Smooth muscle cell (in vitro differentiated cells): ENCODE data around the gene PLXNA4. TPM values are rescaled to one million over a fixed set of nuclear protein-coding genes. Genes with fewer than 3 reads are reported as not detected.

Source experiments
- DNase-seq: peaks from one replicate; lab custom pipeline; 2025; ENCODE audit not compliant: unreplicated experiment; lab: John Stamatoyannopoulos, UW
- H2AFZ ChIP-seq: fragments of 200-600 bp; sonication (generic); 2 replicates; pipeline ENCODE4 v1.6.0; 2016; ENCODE audit warnings: antibody characterized with exemption, low read depth, mild to moderate bottlenecking
- H3F3A ChIP-seq: fragments of 200-600 bp; sonication (generic); 2 replicates; pipeline ENCODE4 v1.6.0; 2017; ENCODE audit warnings: antibody characterized with exemption, low read depth
- H3K27ac ChIP-seq: fragments of 200-600 bp; sonication (generic); 2 replicates; pipeline ENCODE4 v1.5.1; 2016; ENCODE audit warnings: low read depth, mild to moderate bottlenecking
- H3K27me3 ChIP-seq: fragments of 200-600 bp; sonication (generic); 2 replicates; pipeline ENCODE4 v1.6.1; 2016; ENCODE audit warnings: low read depth, mild to moderate bottlenecking
- H3K36me3 ChIP-seq: fragments of 200-600 bp; sonication (generic); 2 replicates; pipeline ENCODE4 v1.5.1; 2016; ENCODE audit warnings: low read depth
- H3K4me1 ChIP-seq: fragments of 200-600 bp; sonication (generic); 2 replicates; pipeline ENCODE4 v1.5.1; 2016; ENCODE audit warnings: low read depth
- H3K4me2 ChIP-seq: fragments of 200-600 bp; sonication (generic); 2 replicates; pipeline ENCODE4 v1.6.0; 2016; ENCODE audit warnings: mild to moderate bottlenecking
- H3K4me3 ChIP-seq: fragments of 200-600 bp; sonication (generic); 2 replicates; pipeline ENCODE4 v1.5.1; 2016; ENCODE audit warnings: mild to moderate bottlenecking
- H3K79me2 ChIP-seq: fragments of 200-600 bp; sonication (generic); 2 replicates; pipeline ENCODE4 v1.6.0; 2016; ENCODE audit warnings: low read depth, mild to moderate bottlenecking
- H3K9ac ChIP-seq: fragments of 200-600 bp; sonication (generic); 2 replicates; pipeline ENCODE4 v1.6.0; 2016; ENCODE audit warnings: low read depth
- H3K9me3 ChIP-seq: fragments of 200-600 bp; sonication (generic); replicated peaks from 2 replicates; pipeline ENCODE4 v1.5.1; 2016; ENCODE audit warnings: low read depth
- H4K20me1 ChIP-seq: fragments of 200-600 bp; sonication (generic); 2 replicates; pipeline ENCODE4 v1.6.0; 2016; ENCODE audit warnings: low read depth
- WGBS: methylation state at CpG from one replicate; pipeline ENCODE4 v1.1.7; 2016; ENCODE audit warnings: low lambda C conversion rate; 5-methylcytosine and 5-hydroxymethylcytosine counted together
- polyA plus RNA-seq: library from polyadenylated mRNA; unstranded; fragments of >200 nt; fragmentation: Nextera tagmentation; extraction: Ambion mirVana; gene quantifications from 2 replicates; pipeline ENCODE4 v1.2.1, GENCODE V29; 2016
- total RNA-seq: library from RNA; depleted of rRNA; stranded (reverse); fragments of >200 nt; gene quantifications from 2 replicates; pipeline ENCODE4 v1.2.3, GENCODE V29; 2014
- TF ChIP-seq, protein P1 (sequence below): fragments of 200-600 bp; sonication (generic); IDR thresholded peaks from 2 replicates; pipeline ENCODE4 v1.5.1; 2017; ENCODE audit warnings: borderline replicate concordance, mild to moderate bottlenecking, antibody characterized with exemption; ENCODE audit not compliant: insufficient read depth, poor library complexity, severe bottlenecking

PLXNA4 gene
- total and polyA plus RNA-seq, 2 experiments from 2014 or later, result 8.5 to 9.9 TPM

- no peaks in the 10 kb centered on the region for H3F3A ChIP-seq
- no peak overlapping the region for H3K4me2 ChIP-seq
- 100% methylated on average over 1 of the region's 1 CpG for WGBS
- DNase-seq, result no peak
- H3K36me3 ChIP-seq, result no peaks in the 10 kb centered on the region
- peaks cover 4% of the 10 kb centered on the region for H3K27me3 ChIP-seq
- H3K4me3 ChIP-seq, result no peak overlapping the region
- TF ChIP-seq, protein P1, sequence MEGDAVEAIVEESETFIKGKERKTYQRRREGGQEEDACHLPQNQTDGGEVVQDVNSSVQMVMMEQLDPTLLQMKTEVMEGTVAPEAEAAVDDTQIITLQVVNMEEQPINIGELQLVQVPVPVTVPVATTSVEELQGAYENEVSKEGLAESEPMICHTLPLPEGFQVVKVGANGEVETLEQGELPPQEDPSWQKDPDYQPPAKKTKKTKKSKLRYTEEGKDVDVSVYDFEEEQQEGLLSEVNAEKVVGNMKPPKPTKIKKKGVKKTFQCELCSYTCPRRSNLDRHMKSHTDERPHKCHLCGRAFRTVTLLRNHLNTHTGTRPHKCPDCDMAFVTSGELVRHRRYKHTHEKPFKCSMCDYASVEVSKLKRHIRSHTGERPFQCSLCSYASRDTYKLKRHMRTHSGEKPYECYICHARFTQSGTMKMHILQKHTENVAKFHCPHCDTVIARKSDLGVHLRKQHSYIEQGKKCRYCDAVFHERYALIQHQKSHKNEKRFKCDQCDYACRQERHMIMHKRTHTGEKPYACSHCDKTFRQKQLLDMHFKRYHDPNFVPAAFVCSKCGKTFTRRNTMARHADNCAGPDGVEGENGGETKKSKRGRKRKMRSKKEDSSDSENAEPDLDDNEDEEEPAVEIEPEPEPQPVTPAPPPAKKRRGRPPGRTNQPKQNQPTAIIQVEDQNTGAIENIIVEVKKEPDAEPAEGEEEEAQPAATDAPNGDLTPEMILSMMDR, result no peak
- no peak overlapping the region for H2AFZ ChIP-seq
- H4K20me1 ChIP-seq, result no peaks in the 10 kb centered on the region
- no peak overlapping the region for H3K27ac ChIP-seq
- H3K79me2 ChIP-seq, result no peaks in the 10 kb centered on the region
- H3K4me1 ChIP-seq, result peaks cover 7% of the 10 kb centered on the region
- no peak overlapping the region for H3K9ac ChIP-seq
- no peaks in the 10 kb centered on the region for H3K9me3 ChIP-seq
Measured at GRCh38 chr7:132514430-132514829, 61.8 kb downstream of the PLXNA4 start.

GRCh38 chr7:132511921-132512320 lies 64.3 kb downstream of the PLXNA4 start:
- Histone ChIP-seq H3K27ac (no peak overlapping the region), H3K4me2 (no peak overlapping the region), H3F3A (no peaks in the 10 kb centered on the region), H4K20me1 (no peaks in the 10 kb centered on the region), H2AFZ (no peak overlapping the region), H3K4me1 (peaks cover 7% of the 10 kb centered on the region), H3K79me2 (no peaks in the 10 kb centered on the region), H3K36me3 (no peaks in the 10 kb centered on the region), H3K9ac (no peak overlapping the region), H3K4me3 (no peak overlapping the region), H3K27me3 (peaks cover 4% of the 10 kb centered on the region), H3K9me3 (no peaks in the 10 kb centered on the region)
- TF ChIP-seq, protein P1, result no peak
- no peak for DNase-seq
- whole genome bisulfite sequencing, result 89% methylated on average over 8 of the region's 8 CpGs

GRCh38 chr7:132511387-132511786 lies 64.9 kb downstream of the PLXNA4 start:
- Histone ChIP-seq H3K9ac (no peak overlapping the region), H3F3A (no peaks in the 10 kb centered on the region), H3K27ac (no peak overlapping the region), H3K79me2 (no peaks in the 10 kb centered on the region), H4K20me1 (no peaks in the 10 kb centered on the region), H3K36me3 (no peaks in the 10 kb centered on the region), H3K27me3 (peaks cover 4% of the 10 kb centered on the region), H2AFZ (no peak overlapping the region), H3K4me1 (peaks cover 7% of the 10 kb centered on the region), H3K9me3 (no peaks in the 10 kb centered on the region), H3K4me2 (no peak overlapping the region), H3K4me3 (no peak overlapping the region)
- TF ChIP-seq, protein P1, result no peak
- DNase-seq, result no peak
- WGBS, result 86% methylated on average over 3 of the region's 3 CpGs

DNA sequence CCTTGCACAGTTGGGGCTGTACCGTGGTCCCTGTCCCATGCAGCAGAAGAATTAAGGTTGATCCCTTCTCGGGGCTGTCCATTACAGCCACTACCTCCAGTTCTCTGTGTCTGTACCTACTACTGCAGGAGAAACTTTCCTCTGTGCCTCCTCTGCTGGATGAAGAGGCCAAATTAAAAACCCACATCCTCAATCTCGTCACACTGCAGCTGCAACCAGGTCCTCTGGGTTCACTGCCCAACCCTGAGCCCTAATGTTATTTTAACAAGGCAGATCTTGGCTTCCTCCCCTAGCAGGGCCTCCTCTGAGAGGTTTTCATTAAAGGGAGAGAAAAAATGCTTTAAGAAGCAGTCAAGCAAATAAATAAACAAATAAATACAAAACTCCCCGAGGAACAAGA lies 66.6 kb downstream of the PLXNA4 start:
- no peak overlapping the region for H3K4me3 ChIP-seq
- no peaks in the 10 kb centered on the region for H3K36me3 ChIP-seq
- no peaks in the 10 kb centered on the region for H3K9me3 ChIP-seq
- H3K9ac ChIP-seq, result no peak overlapping the region
- H3K4me2 ChIP-seq, result no peak overlapping the region
- H3F3A ChIP-seq, result no peaks in the 10 kb centered on the region
- H3K4me1 ChIP-seq, result peaks cover 7% of the 10 kb centered on the region
- WGBS, result 80% methylated on average over 4 of the region's 4 CpGs
- no peak overlapping the region for H3K27ac ChIP-seq
- no peak overlapping the region for H2AFZ ChIP-seq
- TF ChIP-seq, protein P1, result no peak
- no peak for DNase-seq
- H3K79me2 ChIP-seq, result no peaks in the 10 kb centered on the region
- H4K20me1 ChIP-seq, result no peaks in the 10 kb centered on the region
- H3K27me3 ChIP-seq, result peaks cover 4% of the 10 kb centered on the region
